Measurements from ENCODE around the gene SARS1.

Gene SARS1

GRCh38 chr1:109191891-109192290 lies 21.8 kb upstream of the SARS1 start:
- H3K27ac ChIP-seq, result no peak overlapping the region

GRCh38 chr1:109192433-109192832 lies 21.3 kb upstream of the SARS1 start:
- Histone ChIP-seq H3K9me3 (no peaks in the 10 kb centered on the region), H3K4me2 (no peak overlapping the region), H4K20me1 (no peaks in the 10 kb centered on the region), H3K36me3 (no peaks in the 10 kb centered on the region), H3K9ac (no peak overlapping the region), H3K27ac (no peak overlapping the region), H3K4me1 (peaks cover 9% of the 10 kb centered on the region), H3K4me3 (no peak overlapping the region), H3K27me3 (no peaks in the 10 kb centered on the region)
- no peak for TF ChIP-seq Cebpa-rat (IDR thresholded peaks at IDR 0.05)

More at GRCh38 chr1:109191891-109192290, 21.8 kb upstream of the SARS1 start:
- H3K36me3 ChIP-seq, result no peaks in the 10 kb centered on the region
- no peak overlapping the region for H3K9ac ChIP-seq
- H3K4me2 ChIP-seq, result no peak overlapping the region
- no peak for TF ChIP-seq Cebpa-rat (IDR thresholded peaks at IDR 0.05)
- no peak overlapping the region for H3K4me3 ChIP-seq
- H3K9me3 ChIP-seq, result no peaks in the 10 kb centered on the region
- no peaks in the 10 kb centered on the region for H3K27me3 ChIP-seq
- H3K4me1 ChIP-seq, result peaks cover 9% of the 10 kb centered on the region
- H4K20me1 ChIP-seq, result no peaks in the 10 kb centered on the region

GRCh38 chr1:109193653-109194590 lies 19.8 kb upstream of the SARS1 start:
- H3K4me3 ChIP-seq, result no peak overlapping the region
- H3K9ac ChIP-seq, result 0 out of 2 replicates have a peak overlapping the region, but pooled peaks have one; percentile 24
- H3K27me3 ChIP-seq, result no peaks in the 10 kb centered on the region
- no peaks in the 10 kb centered on the region for H4K20me1 ChIP-seq
- no peak for TF ChIP-seq Cebpa-rat (IDR thresholded peaks at IDR 0.05)
- peak overlapping the region; percentile 18; the same call in 1 of the 2 replicates for H3K4me2 ChIP-seq
- H3K9me3 ChIP-seq, result no peaks in the 10 kb centered on the region
- H3K27ac ChIP-seq, result no peak overlapping the region
- H3K4me1 ChIP-seq, result peaks cover 9% of the 10 kb centered on the region
- H3K36me3 ChIP-seq, result no peaks in the 10 kb centered on the region

DNA sequence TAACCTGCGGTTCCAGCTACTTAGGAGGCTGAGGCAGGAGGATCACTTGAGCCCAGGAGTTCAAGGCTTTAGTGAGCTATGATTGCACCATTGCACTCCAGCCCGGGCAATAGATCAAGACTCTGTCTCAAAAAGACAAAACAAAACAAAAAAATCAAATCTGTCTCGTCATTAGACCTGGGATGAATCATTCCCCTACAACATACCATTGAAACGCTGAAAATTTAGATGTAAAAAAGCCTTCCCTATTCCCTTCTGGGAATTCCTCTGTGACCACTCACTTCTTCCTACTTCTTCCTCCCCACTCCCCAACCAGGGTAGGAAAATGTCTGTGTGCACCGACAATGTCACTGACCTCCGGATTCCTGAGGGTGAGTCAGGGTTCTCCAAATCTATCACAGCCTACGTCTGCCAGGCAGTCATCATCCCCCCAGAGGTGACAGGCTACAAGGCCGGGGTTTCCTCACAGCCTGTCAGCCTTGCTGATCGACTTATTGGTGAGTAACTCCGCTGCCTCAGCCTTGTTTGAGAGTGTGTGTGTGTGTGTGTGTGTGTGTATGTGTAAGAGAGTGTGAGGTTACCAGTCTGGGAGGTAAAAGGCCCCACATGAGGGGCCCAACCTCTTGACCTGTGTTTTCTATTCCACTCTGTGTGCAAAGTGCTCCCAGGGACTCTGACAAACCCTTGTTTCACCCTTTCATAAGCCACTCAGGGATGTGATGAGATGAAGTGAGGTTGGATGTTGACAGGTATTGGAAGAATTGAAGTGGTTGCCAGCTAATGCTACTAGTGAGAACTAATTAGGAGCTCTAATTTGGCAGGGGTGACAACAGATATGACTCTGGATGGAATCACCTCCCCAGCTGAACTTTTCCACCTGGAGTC lies 16.3 kb upstream of the SARS1 start:
- no peaks in the 10 kb centered on the region for H3K36me3 ChIP-seq
- H3K9ac ChIP-seq, result no peak overlapping the region
- H4K20me1 ChIP-seq, result no peaks in the 10 kb centered on the region
- no peak for TF ChIP-seq Cebpa-rat (IDR thresholded peaks at IDR 0.05)
- no peak overlapping the region for H3K4me3 ChIP-seq
- H3K4me2 ChIP-seq, result no peak overlapping the region
- H3K27ac ChIP-seq, result no peak overlapping the region
- H3K4me1 ChIP-seq, result peaks cover 9% of the 10 kb centered on the region
- no peaks in the 10 kb centered on the region for H3K27me3 ChIP-seq
- no peaks in the 10 kb centered on the region for H3K9me3 ChIP-seq

GRCh38 chr1:109198043-109198695 lies 15.5 kb upstream of the SARS1 start:
- peaks cover 9% of the 10 kb centered on the region for H3K4me1 ChIP-seq
- no peak overlapping the region for H3K4me3 ChIP-seq
- no peak for TF ChIP-seq Cebpa-rat (IDR thresholded peaks at IDR 0.05)
- no peaks in the 10 kb centered on the region for H3K27me3 ChIP-seq
- H3K9ac ChIP-seq, result no peak overlapping the region
- H3K27ac ChIP-seq, result no peak overlapping the region
- H4K20me1 ChIP-seq, result no peaks in the 10 kb centered on the region
- H3K9me3 ChIP-seq, result no peaks in the 10 kb centered on the region
- no peak overlapping the region for H3K4me2 ChIP-seq
- no peaks in the 10 kb centered on the region for H3K36me3 ChIP-seq

GRCh38 chr1:109198745-109199144 lies 15.0 kb upstream of the SARS1 start:
- H3K4me2 ChIP-seq, result no peak overlapping the region
- no peaks in the 10 kb centered on the region for H3K36me3 ChIP-seq
- no peak overlapping the region for H3K9ac ChIP-seq
- H3K9me3 ChIP-seq, result no peaks in the 10 kb centered on the region
- H3K27me3 ChIP-seq, result no peaks in the 10 kb centered on the region
- TF ChIP-seq Cebpa-rat (IDR thresholded peaks at IDR 0.05), result no peak
- H3K4me1 ChIP-seq, result peaks cover 5% of the 10 kb centered on the region
- H3K4me3 ChIP-seq, result no peak overlapping the region
- no peaks in the 10 kb centered on the region for H4K20me1 ChIP-seq
- no peak overlapping the region for H3K27ac ChIP-seq

DNA sequence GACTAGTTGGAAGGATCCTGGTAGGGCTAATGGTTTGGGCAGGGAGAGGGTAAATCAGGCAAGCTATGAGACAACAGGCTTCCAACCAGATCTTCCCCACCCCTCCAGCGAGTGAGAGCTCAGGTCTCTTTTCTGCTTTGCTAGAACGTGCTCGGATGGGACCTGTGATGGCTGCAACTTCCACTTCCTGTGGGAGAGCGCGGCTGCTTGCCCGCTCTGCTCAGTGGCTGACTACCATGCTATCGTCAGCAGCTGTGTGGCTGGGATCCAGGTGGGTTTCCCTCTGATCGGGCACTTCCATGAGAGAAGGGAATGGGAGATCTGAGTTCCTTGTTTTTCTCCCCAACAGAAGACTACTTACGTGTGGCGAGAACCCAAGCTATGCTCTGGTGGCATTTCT lies 14.0 kb upstream of the SARS1 start:
- H3K27me3 ChIP-seq, result no peaks in the 10 kb centered on the region
- no peak for TF ChIP-seq Cebpa-rat (IDR thresholded peaks at IDR 0.05)
- no peaks in the 10 kb centered on the region for H3K4me1 ChIP-seq
- no peaks in the 10 kb centered on the region for H4K20me1 ChIP-seq
- H3K4me2 ChIP-seq, result no peak overlapping the region
- H3K36me3 ChIP-seq, result no peaks in the 10 kb centered on the region
- H3K9me3 ChIP-seq, result no peaks in the 10 kb centered on the region
- no peak overlapping the region for H3K9ac ChIP-seq
- no peak overlapping the region for H3K4me3 ChIP-seq
- no peak overlapping the region for H3K27ac ChIP-seq

- H3K4me1 ChIP-seq, result no peaks in the 10 kb centered on the region
- H3K36me3 ChIP-seq, result no peaks in the 10 kb centered on the region
- H3K9ac ChIP-seq, result no peak overlapping the region
- H3K9me3 ChIP-seq, result no peaks in the 10 kb centered on the region
- no peak overlapping the region for H3K27ac ChIP-seq
- H4K20me1 ChIP-seq, result no peaks in the 10 kb centered on the region
- no peak overlapping the region for H3K4me3 ChIP-seq
- H3K27me3 ChIP-seq, result no peaks in the 10 kb centered on the region
- H3K4me2 ChIP-seq, result no peak overlapping the region
- no peak for TF ChIP-seq Cebpa-rat (IDR thresholded peaks at IDR 0.05)
These were observed 12.5 kb upstream of the SARS1 start for GRCh38 chr1:109201123-109201703.

DNA sequence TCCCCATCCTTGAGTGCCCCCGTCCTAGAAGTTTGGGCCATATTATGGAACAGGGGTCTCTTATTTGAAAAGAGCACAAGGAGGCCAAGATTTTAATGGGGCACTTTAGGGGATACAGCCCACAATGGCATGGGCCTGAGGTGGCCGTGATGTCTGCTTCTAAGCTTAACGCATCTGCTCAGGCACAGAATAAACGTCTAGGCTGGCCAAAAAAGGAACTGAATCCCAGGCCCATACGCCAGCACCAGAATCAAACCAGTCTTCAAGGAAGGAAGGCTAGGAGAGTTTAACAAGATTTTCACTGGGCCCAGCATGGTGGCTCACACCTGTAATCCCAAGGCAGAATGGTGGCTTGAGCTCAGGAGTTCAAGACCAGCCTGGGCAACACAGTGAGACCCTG lies 9.2 kb upstream of the SARS1 start:
- no peaks in the 10 kb centered on the region for H4K20me1 ChIP-seq
- no peak for TF ChIP-seq Cebpa-rat (IDR thresholded peaks at IDR 0.05)
- H3K27me3 ChIP-seq, result no peaks in the 10 kb centered on the region
- H3K4me1 ChIP-seq, result peaks cover 31% of the 10 kb centered on the region
- H3K27ac ChIP-seq, result no peak overlapping the region
- no peak overlapping the region for H3K9ac ChIP-seq
- H3K4me2 ChIP-seq, result no peak overlapping the region
- no peaks in the 10 kb centered on the region for H3K36me3 ChIP-seq
- no peak overlapping the region for H3K4me3 ChIP-seq
- no peaks in the 10 kb centered on the region for H3K9me3 ChIP-seq

Data from BLaER1 (cell line).